PC-3 (cell line): ENCODE data around the gene TPGS1. TPM values are rescaled to one million over a fixed set of nuclear protein-coding genes. Genes with fewer than 3 reads are reported as not detected.

Experiments
- ATAC-seq: fragments of 200-7000 bp; cut with Tn5 transposase; 2 replicates; pipeline ENCODE4 v1.9.1; 2020; ENCODE audit warnings: mild to moderate bottlenecking, moderate library complexity
- BruUV-seq: library from RNA; stranded (reverse); fragments of 400-500 nt; replicated peaks from 2 replicates; lab custom pipeline; 2021; lab: Mats Ljungman, UMichigan
- CTCF ChIA-PET: fragments of 300-600 bp; sonication (Branson Sonifier 250); formaldehyde crosslinking; loops from one replicate; lab custom pipeline; 2022; ENCODE audit warnings: antibody characterized with exemption; lab: Charles Lee
- POLR2A ChIA-PET: fragments of 300-600 bp; sonication (Branson Sonifier 250); formaldehyde crosslinking; loops from one replicate; lab custom pipeline; 2022; ENCODE audit warnings: antibody characterized with exemption; ENCODE audit not compliant: unreplicated experiment; lab: Charles Lee
- DNase-seq: peaks from one replicate; pipeline ENCODE4 v3.0.0-alpha.2; 2015
- H2AFZ ChIP-seq: fragments of 300-600 bp; sonication (generic); 2 replicates; pipeline ENCODE4 v1.6.0; 2016; ENCODE audit warnings: antibody characterized with exemption, low read length
- H3F3A ChIP-seq: fragments of 300-600 bp; sonication (generic); one replicate; pipeline ENCODE4 v1.6.0; 2017; ENCODE audit warnings: antibody characterized with exemption, low read length, control low read depth, mild to moderate bottlenecking; ENCODE audit not compliant: unreplicated experiment
- H3K27ac ChIP-seq: fragments of 300-600 bp; sonication (generic); 2 replicates; pipeline ENCODE4 v1.5.1; 2016; ENCODE audit warnings: mild to moderate bottlenecking, low read length
- H3K27me3 ChIP-seq: fragments of 300-600 bp; sonication (generic); 2 replicates; pipeline ENCODE4 v1.6.1; 2016; ENCODE audit warnings: low read length, mixed read lengths
- H3K36me3 ChIP-seq: fragments of 300-600 bp; sonication (generic); 2 replicates; pipeline ENCODE4 v1.6.1; 2016; ENCODE audit warnings: low read depth, mixed run types, low read length, mixed read lengths
- H3K4me1 ChIP-seq: fragments of 300-600 bp; sonication (generic); 2 replicates; pipeline ENCODE4 v1.5.1; 2016; ENCODE audit warnings: low read length; ENCODE audit not compliant: insufficient read depth
- H3K4me2 ChIP-seq: fragments of 300-600 bp; sonication (generic); 2 replicates; pipeline ENCODE4 v1.6.0; 2016; ENCODE audit warnings: low read length
- H3K4me3 ChIP-seq: fragments of 300-600 bp; sonication (generic); 2 replicates; pipeline ENCODE4 v1.5.1; 2016; ENCODE audit warnings: mild to moderate bottlenecking, low read length, mixed read lengths
- H3K79me2 ChIP-seq: fragments of 300-600 bp; sonication (generic); 2 replicates; pipeline ENCODE4 v1.6.1; 2017; ENCODE audit warnings: low read length, mixed read lengths
- H3K9ac ChIP-seq: fragments of 300-600 bp; sonication (generic); 2 replicates; pipeline ENCODE4 v1.6.0; 2016; ENCODE audit warnings: mild to moderate bottlenecking, low read length
- H3K9me2 ChIP-seq: fragments of 300-600 bp; sonication (generic); replicated peaks from 2 replicates; pipeline ENCODE4 v1.6.1; 2016; ENCODE audit warnings: mixed run types, low read length, mixed read lengths
- H3K9me3 ChIP-seq: fragments of 300-600 bp; sonication (generic); 2 replicates; pipeline ENCODE4 v1.6.1; 2016; ENCODE audit warnings: low read length, mixed read lengths
- H4K20me1 ChIP-seq: fragments of 300-600 bp; sonication (generic); 2 replicates; pipeline ENCODE4 v1.6.1; 2016; ENCODE audit warnings: low read length, mixed read lengths
- EZH2 ChIP-seq: fragments of 300-600 bp; sonication (generic); IDR thresholded peaks from one replicate; pipeline ENCODE4 v1.6.1; 2017; ENCODE audit warnings: antibody characterized with exemption, mild to moderate bottlenecking, low read length; ENCODE audit not compliant: unreplicated experiment
- EZH2phosphoT487 ChIP-seq: fragments of 300-600 bp; sonication (generic); IDR thresholded peaks from 2 replicates; pipeline ENCODE4 v1.6.1; 2018; ENCODE audit warnings: mild to moderate bottlenecking, antibody characterized with exemption, low read length, borderline replicate concordance
- intact Hi-C: fragments of 100-400 bp; cut with micrococcal nuclease; formaldehyde crosslinking; loops from 2 replicates; pipeline ENCODE4 v1.9.0; 2023
- total RNA-seq: library from RNA; depleted of rRNA; stranded (reverse); fragments of >200 nt; gene quantifications from 2 replicates; pipeline ENCODE4 v1.2.3, GENCODE V29; 2014
- TF ChIP-seq, protein P1 (sequence below): fragments of 300-600 bp; sonication (generic); conservative IDR thresholded peaks from 2 replicates; pipeline ENCODE4 v1.5.1; 2017; ENCODE audit warnings: antibody characterized with exemption, low read depth, mild to moderate bottlenecking, low read length

TPGS1 gene
- total RNA-seq, 1 experiment from 2014 or later: 28.5 TPM

DNA sequence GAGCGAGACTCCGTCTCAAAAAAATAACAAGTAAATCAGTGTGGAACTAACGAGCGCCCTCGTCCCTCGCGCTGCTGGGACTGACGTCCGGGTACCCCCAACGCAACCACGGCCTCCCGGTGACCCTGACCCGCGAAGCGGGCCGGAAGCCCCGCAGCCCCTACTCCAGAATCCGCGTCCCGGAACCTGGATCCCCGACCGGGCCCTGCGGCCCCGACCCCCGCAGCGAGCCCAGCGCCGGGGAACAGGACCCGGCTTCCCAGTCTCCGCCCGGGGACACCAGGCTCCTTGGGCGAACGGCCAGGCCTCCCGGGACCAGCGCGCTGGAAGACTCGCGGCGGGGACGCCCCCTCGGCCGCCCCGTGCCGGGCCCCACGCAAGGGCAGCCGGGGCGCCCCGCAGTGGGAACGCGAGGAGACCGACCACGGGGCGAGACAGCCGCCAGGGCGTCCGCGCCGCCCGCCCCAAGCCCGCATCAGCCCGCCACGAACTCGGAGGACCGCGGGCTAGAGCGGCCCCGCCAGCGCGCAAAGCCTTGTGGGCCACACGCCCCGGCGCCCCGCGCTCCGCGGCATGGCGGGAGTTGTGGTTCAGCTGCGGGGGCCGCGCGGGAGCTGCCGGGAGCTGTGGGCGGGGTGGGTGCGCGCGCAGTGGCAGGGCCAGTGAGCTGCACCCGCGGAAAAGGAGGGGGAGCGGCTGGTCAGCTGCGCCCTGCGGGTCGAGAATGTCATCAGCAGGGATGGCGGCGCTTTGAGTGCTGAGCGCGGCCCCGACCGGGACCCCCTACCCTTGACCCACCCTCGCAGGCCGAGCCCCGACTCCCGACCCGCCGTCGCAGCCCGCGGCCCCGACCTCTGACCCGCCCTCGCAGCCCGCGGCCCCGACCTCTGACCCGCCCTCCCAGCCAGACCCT, 18.5 kb upstream of the TPGS1 start:
- intact Hi-C loops: no loop called here
- no peaks in the 10 kb centered on the region for H3K9me3 ChIP-seq
- DNase-seq (peak; percentile 88), ATAC-seq (peak; percentile 89)
- BruUV-seq: no TSS peak
- H3F3A ChIP-seq: no peaks in the 10 kb centered on the region
- no peaks in the 10 kb centered on the region for H4K20me1 ChIP-seq
- H3K9me2 ChIP-seq: no peaks in the 10 kb centered on the region
- peak overlapping the region; percentile 84 for H3K4me3 ChIP-seq
- CTCF ChIA-PET: interaction anchor here (0.9 kb wide), 1 partner anchor 18 kb away, joined by 5 read pairs; no protein-coding TSS in a partner anchor
- no peaks in the 10 kb centered on the region for H3K4me1 ChIP-seq
- TF ChIP-seq, protein P1, sequence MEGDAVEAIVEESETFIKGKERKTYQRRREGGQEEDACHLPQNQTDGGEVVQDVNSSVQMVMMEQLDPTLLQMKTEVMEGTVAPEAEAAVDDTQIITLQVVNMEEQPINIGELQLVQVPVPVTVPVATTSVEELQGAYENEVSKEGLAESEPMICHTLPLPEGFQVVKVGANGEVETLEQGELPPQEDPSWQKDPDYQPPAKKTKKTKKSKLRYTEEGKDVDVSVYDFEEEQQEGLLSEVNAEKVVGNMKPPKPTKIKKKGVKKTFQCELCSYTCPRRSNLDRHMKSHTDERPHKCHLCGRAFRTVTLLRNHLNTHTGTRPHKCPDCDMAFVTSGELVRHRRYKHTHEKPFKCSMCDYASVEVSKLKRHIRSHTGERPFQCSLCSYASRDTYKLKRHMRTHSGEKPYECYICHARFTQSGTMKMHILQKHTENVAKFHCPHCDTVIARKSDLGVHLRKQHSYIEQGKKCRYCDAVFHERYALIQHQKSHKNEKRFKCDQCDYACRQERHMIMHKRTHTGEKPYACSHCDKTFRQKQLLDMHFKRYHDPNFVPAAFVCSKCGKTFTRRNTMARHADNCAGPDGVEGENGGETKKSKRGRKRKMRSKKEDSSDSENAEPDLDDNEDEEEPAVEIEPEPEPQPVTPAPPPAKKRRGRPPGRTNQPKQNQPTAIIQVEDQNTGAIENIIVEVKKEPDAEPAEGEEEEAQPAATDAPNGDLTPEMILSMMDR: no peak
- TF ChIP-seq EZH2: no peak
- POLR2A ChIA-PET: interaction anchor here (0.7 kb wide), 1 partner anchor 83 kb away, joined by 3 read pairs; no protein-coding TSS in a partner anchor
- H3K27ac ChIP-seq: no peak overlapping the region
- H3K36me3 ChIP-seq: no peaks in the 10 kb centered on the region
- H3K79me2 ChIP-seq: no peaks in the 10 kb centered on the region
- peak overlapping the region; percentile 82 for H2AFZ ChIP-seq
- H3K27me3 ChIP-seq: no peaks in the 10 kb centered on the region
- peak overlapping the region; percentile 96 for H3K9ac ChIP-seq
- H3K4me2 ChIP-seq: peak overlapping the region; percentile 97

DNA sequence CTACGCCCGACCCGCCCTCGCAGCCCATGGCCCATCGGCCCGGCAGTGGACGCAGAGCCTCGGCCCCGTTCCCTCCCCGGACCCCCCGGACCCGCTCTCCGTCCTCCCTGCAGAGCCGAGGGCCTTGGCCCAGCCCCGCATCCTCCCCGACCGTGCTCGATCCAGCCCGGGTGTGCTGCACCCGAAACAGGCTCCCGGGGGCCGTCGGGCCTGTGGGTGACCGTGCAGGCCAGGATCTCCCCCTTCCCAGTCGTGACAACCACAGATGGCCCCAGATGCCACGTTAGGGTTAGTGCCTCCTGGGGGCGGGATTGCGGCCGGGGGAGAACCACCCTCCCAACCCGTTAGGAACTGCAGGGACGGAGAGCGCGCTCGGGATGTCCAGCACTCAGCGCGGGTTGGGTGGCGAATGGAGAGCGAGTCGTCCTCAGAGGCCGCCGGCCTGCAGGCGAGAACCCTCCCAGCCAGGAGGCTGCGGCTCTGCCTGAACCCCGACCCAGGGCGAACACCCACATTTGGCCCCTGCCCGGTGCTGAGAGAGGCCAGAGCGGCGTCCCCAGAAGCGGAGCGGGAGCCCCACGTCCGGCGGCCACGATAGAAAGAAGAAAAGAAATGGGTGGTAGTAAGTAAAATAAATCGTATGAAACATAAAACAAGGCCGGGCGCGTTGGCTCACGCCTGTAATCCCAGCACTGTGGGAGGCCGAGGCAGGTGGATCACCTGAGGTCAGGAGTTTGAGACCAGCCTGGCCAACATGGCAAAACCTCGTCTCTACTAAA, 17.7 kb upstream of the TPGS1 start:
- ChIA-PET CTCF (interaction anchor here (0.9 kb wide), 1 partner anchor 17 kb away, joined by 5 read pairs; no protein-coding TSS in a partner anchor), POLR2A (no interaction called here)
- H3K79me2 ChIP-seq: no peaks in the 10 kb centered on the region
- no peaks in the 10 kb centered on the region for H3K9me3 ChIP-seq
- BruUV-seq: no TSS peak
- H3K36me3 ChIP-seq: no peaks in the 10 kb centered on the region
- DNase-seq (peak; percentile 13), ATAC-seq (peak; percentile 38)
- no peaks in the 10 kb centered on the region for H4K20me1 ChIP-seq
- no peak overlapping the region for H3K27ac ChIP-seq
- peak overlapping the region; percentile 84 for H3K4me3 ChIP-seq
- H3K9ac ChIP-seq: peak overlapping the region; percentile 96
- H3K27me3 ChIP-seq: no peaks in the 10 kb centered on the region
- no peaks in the 10 kb centered on the region for H3K9me2 ChIP-seq
- H3F3A ChIP-seq: no peaks in the 10 kb centered on the region
- H3K4me2 ChIP-seq: peak overlapping the region; percentile 97
- peak overlapping the region; percentile 68 for H2AFZ ChIP-seq
- H3K4me1 ChIP-seq: no peaks in the 10 kb centered on the region
- intact Hi-C loops: no loop called here
- TF ChIP-seq, protein P1: no peak
- TF ChIP-seq EZH2 (no peak), EZH2phosphoT487 (no peak)
